Sigmoid colon (tissue), 3 donors: ENCODE data around the gene KCTD16.

Experiments
- CTCF ChIP-seq, 4 experiments: fragments of 450-650 bp in 3 of 4; fragments of 200-600 bp in 1 of 4; IDR thresholded peaks; one replicate each; pipeline ENCODE4 v1.5.1; 2016 to 2019; ENCODE audit warnings: antibody characterized with exemption in 4 of 4, mild to moderate bottlenecking in 3 of 4, moderate library complexity in 2 of 4
- POLR2A ChIP-seq, 2 donors: fragments of 450-650 bp; IDR thresholded peaks; one replicate each; pipeline ENCODE4 v1.6.1; 2016; ENCODE audit warnings: antibody characterized with exemption in 2 of 2, mild to moderate bottlenecking in 2 of 2, moderate library complexity in 2 of 2

GRCh38 chr5:144356489-144356888 lies 185.8 kb downstream of the KCTD16 start:
- TF ChIP-seq POLR2A (IDR thresholded peaks at IDR 0.05) (no peak), CTCF (IDR thresholded peaks at IDR 0.05) (no peak)
